PFSK-1 (cell line): ENCODE data around the gene ANKMY1.

Experiments
- FOXP2 ChIP-seq: optimal IDR thresholded peaks from 2 replicates; pipeline ENCODE3; 2011; ENCODE audit warnings: borderline replicate concordance, control low read depth, inconsistent platforms; ENCODE audit not compliant: insufficient read depth; ENCODE audit errors: extremely low read length, extremely low read depth
- POLR2AphosphoS5 ChIP-seq: IDR thresholded peaks from 2 replicates; pipeline ENCODE4 v1.6.1; 2012; ENCODE audit warnings: low read depth, mild to moderate bottlenecking, control low read depth, low read length, moderate library complexity
- REST ChIP-seq, 2 experiments: IDR thresholded peaks; 2 replicates each; pipeline versions ENCODE4 v1.6.1 to v1.8.0; 2011 to 2012; ENCODE audit warnings: low read depth in 2 of 2, low read length in 2 of 2, control low read depth in 1 of 2, inconsistent platforms in 1 of 2, mild to moderate bottlenecking in 1 of 2, moderate library complexity in 1 of 2; ENCODE audit not compliant: insufficient read depth in 1 of 2
- SIN3A ChIP-seq: IDR thresholded peaks from 2 replicates; pipeline ENCODE4 v1.6.1; 2012; ENCODE audit warnings: mild to moderate bottlenecking, low read length, moderate library complexity, borderline replicate concordance; ENCODE audit not compliant: insufficient read depth
- TAF1 ChIP-seq: IDR thresholded peaks from 2 replicates; pipeline ENCODE4 v1.6.1; 2012; ENCODE audit warnings: low read length, control low read depth, borderline replicate concordance; ENCODE audit not compliant: insufficient read depth

Gene ANKMY1

DNA sequence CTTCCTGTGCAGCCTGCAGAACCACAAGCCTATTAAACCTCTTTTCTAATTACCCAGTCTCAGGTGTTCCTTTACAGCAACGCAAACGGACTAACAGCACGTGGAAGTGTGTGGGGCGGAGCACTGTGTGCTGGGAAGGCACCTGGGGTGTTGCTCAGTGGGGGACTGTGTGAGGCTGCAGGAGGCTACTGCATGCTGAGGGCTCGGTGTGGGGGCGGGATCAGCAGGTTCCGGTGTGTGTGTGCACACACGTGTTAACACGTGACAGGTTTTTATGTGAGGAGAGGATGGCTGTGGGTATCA lies 58.9 kb downstream of the ANKMY1 start:
- TF ChIP-seq SIN3A (no peak), REST (IDR thresholded peaks at IDR 0.05; ENCODE audit: insufficient read depth in 1 of 2, low read depth in 2 of 2, low read length in 2 of 2) (no peak), TAF1 (no peak)

GRCh38 chr2:240498171-240498957 lies 59.4 kb downstream of the ANKMY1 start:
- TF ChIP-seq REST (IDR thresholded peaks at IDR 0.05; ENCODE audit: insufficient read depth in 1 of 2, low read depth in 2 of 2, low read length in 2 of 2), result no peak
- TF ChIP-seq TAF1, result no peak
- TF ChIP-seq SIN3A, result no peak
- TF ChIP-seq FOXP2, result no peak
- no peak for TF ChIP-seq POLR2AphosphoS5

GRCh38 chr2:240494194-240494793 lies 63.5 kb downstream of the ANKMY1 start:
- no peak for TF ChIP-seq TAF1
- no peak for TF ChIP-seq SIN3A
- TF ChIP-seq POLR2AphosphoS5, result no peak
- TF ChIP-seq FOXP2, result no peak
- TF ChIP-seq REST (IDR thresholded peaks at IDR 0.05; ENCODE audit: insufficient read depth in 1 of 2, low read depth in 2 of 2, low read length in 2 of 2), result no peak

GRCh38 chr2:240491483-240491882 lies 66.3 kb downstream of the ANKMY1 start:
- TF ChIP-seq REST (IDR thresholded peaks at IDR 0.05; ENCODE audit: insufficient read depth in 1 of 2, low read depth in 2 of 2, low read length in 2 of 2) (no peak), SIN3A (no peak), FOXP2 (no peak), TAF1 (no peak), POLR2AphosphoS5 (no peak)
